K562 (cell line): ENCODE data around the gene OR2AJ1. TPM values are rescaled to one million over a fixed set of nuclear protein-coding genes. Genes with fewer than 3 reads are reported as not detected.
A peak's percentile ranks its signal among the peaks of the same experiment; 100 is the strongest.

Experiments used
- ELF1 ChIP-seq: fragments of 200-800 bp; sonication (Bioruptor generic); IDR thresholded peaks from 2 replicates; pipeline ENCODE4 v1.6.1; 2016; ENCODE audit warnings: missing genetic modification characterization, missing compliant biosample characterization
- FOSL1 ChIP-seq: fragments of 200-800 bp; sonication (Bioruptor generic); conservative IDR thresholded peaks from 2 replicates; pipeline ENCODE4 v1.6.1; 2016; ENCODE audit warnings: missing genetic modification characterization, missing compliant biosample characterization
- GTF2A2 ChIP-seq: IDR thresholded peaks from 2 replicates; pipeline ENCODE4 v1.6.1; 2016; ENCODE audit warnings: mild to moderate bottlenecking, missing genetic modification characterization, missing compliant biosample characterization
- LCOR ChIP-seq: sonication (generic); formaldehyde crosslinking; IDR thresholded peaks from 2 replicates; pipeline ENCODE4 v1.8.0; 2022; ENCODE audit warnings: mild to moderate bottlenecking, missing genetic modification reagents
- MAFF ChIP-seq: IDR thresholded peaks from 2 replicates; pipeline ENCODE4 v1.6.1; 2012; ENCODE audit warnings: low read length, improper control_type of control experiment
- MYBL2 ChIP-seq, 2 experiments: fragments of 450-650 bp in 1 of 2; sonication (generic) in 1 of 2; formaldehyde crosslinking in 1 of 2; IDR thresholded peaks; 2 replicates each; pipeline versions ENCODE4 v1.6.1 to v1.8.1; 2017 to 2022; ENCODE audit warnings: borderline replicate concordance in 1 of 2, inconsistent platforms in 1 of 2, low read depth in 1 of 2, mild to moderate bottlenecking in 1 of 2, missing genetic modification reagents in 1 of 2, moderate library complexity in 1 of 2
- NRF1 ChIP-seq, 2 experiments: fragments of 450-650 bp; IDR thresholded peaks in 1 of 2; conservative IDR thresholded peaks in 1 of 2; 2 replicates each; pipeline ENCODE4 v1.6.1; 2014; ENCODE audit warnings: mild to moderate bottlenecking in 2 of 2
- RAD21 ChIP-seq, 2 experiments: fragments of 250-450 bp in 1 of 2; fragments of 450-650 bp in 1 of 2; sonication (Bioruptor Pico) in 1 of 2; formaldehyde crosslinking in 1 of 2; IDR thresholded peaks in 1 of 2; conservative IDR thresholded peaks in 1 of 2; 2 replicates each; pipeline versions ENCODE4 v1.4.0 to v1.8.0; 2020 to 2022; ENCODE audit warnings: mild to moderate bottlenecking in 2 of 2, moderate library complexity in 1 of 2
- SLC30A9 ChIP-seq: fragments of 250-450 bp; sonication (Bioruptor Pico); IDR thresholded peaks from 2 replicates; pipeline ENCODE4 v1.8.0; 2022; ENCODE audit warnings: mild to moderate bottlenecking, moderate library complexity
- SREBF1 ChIP-seq: fragments of 150-350 bp; IDR thresholded peaks from 2 replicates; pipeline ENCODE4 v1.6.1; 2014; ENCODE audit warnings: antibody characterized with exemption, low read depth, low read length, borderline replicate concordance
- TAF9B ChIP-seq: fragments of 450-650 bp; IDR thresholded peaks from 2 replicates; pipeline ENCODE4 v1.6.1; 2018; ENCODE audit warnings: mild to moderate bottlenecking; ENCODE audit not compliant: partially characterized antibody
- ZNF324 ChIP-seq: fragments of 250-450 bp; sonication (Bioruptor Pico); IDR thresholded peaks from 2 replicates; pipeline ENCODE4 v1.4.0; 2020; ENCODE audit warnings: mild to moderate bottlenecking
- ZNF41 ChIP-seq: fragments of 250-450 bp; sonication (Bioruptor Pico); conservative IDR thresholded peaks from 2 replicates; pipeline ENCODE4 v1.4.0; 2020; ENCODE audit warnings: mild to moderate bottlenecking
- ZNF445 ChIP-seq: fragments of 250-450 bp; sonication (Bioruptor Pico); IDR thresholded peaks from 2 replicates; pipeline ENCODE4 v1.4.0; 2020; ENCODE audit warnings: low read depth, mild to moderate bottlenecking, moderate library complexity
- polyA plus RNA-seq, 8 experiments: library from polyadenylated mRNA; depleted of rRNA in 4 of 8; stranded (reverse) in 5 of 8; unstranded in 3 of 8; fragments of >200 nt; fragmentation: Nextera tagmentation in 2 of 8; fragmentation: Illumina TruSeq in 1 of 8; extraction: Ambion mirVana in 2 of 8; extraction: Trizol in 1 of 8; gene quantifications; 2 replicates each; pipeline versions ENCODE4 v1.2.1 to v1.2.3, GENCODE V29; 2011 to 2014; ENCODE audit warnings: inconsistent platforms in 1 of 8, missing spikeins in 1 of 8
- total RNA-seq, 7 experiments: library from RNA; depleted of rRNA in 6 of 7; stranded (reverse); fragments of >200 nt in 6 of 7; fragmentation: Illumina TruSeq in 2 of 7; extraction: Trizol in 2 of 7; gene quantifications; 2 replicates each; pipeline versions ENCODE4 v1.2.1 to v1.2.3, GENCODE V29; 2011 to 2021; ENCODE audit warnings: low replicate concordance in 1 of 7
- TF ChIP-seq, protein P1 (sequence below), 3 experiments: IDR thresholded peaks in 2 of 3; conservative IDR thresholded peaks in 1 of 3; 2 replicates each; pipeline ENCODE4 v1.5.1; 2011 to 2012; ENCODE audit warnings: low read length in 3 of 3, mild to moderate bottlenecking in 3 of 3, control low read depth in 2 of 3, improper control_type of control experiment in 1 of 3, inconsistent platforms in 1 of 3, low read depth in 1 of 3, mixed read lengths in 1 of 3, moderate library complexity in 1 of 3; ENCODE audit not compliant: insufficient read depth in 2 of 3
- TF ChIP-seq, protein P2 (sequence below): sonication (generic); formaldehyde crosslinking; IDR thresholded peaks from 2 replicates; pipeline ENCODE4 v1.8.0; 2022; ENCODE audit warnings: mild to moderate bottlenecking, missing genetic modification reagents
- TF ChIP-seq, protein P3 (sequence below): fragments of 200-800 bp; sonication (Bioruptor generic); IDR thresholded peaks from 2 replicates; pipeline ENCODE4 v1.6.1; 2017; ENCODE audit warnings: missing genetic modification characterization, missing compliant biosample characterization
- TF ChIP-seq, protein P4 (sequence below): sonication (generic); formaldehyde crosslinking; IDR thresholded peaks from 2 replicates; pipeline ENCODE4 v1.4.0; 2020; ENCODE audit warnings: mild to moderate bottlenecking, missing genetic modification reagents
- TF ChIP-seq, protein P5 (sequence below): fragments of 450-650 bp; formaldehyde crosslinking; IDR thresholded peaks from 2 replicates; pipeline ENCODE4 v1.4.0; 2020; ENCODE audit warnings: mild to moderate bottlenecking, moderate library complexity

Gene OR2AJ1
- total and polyA plus RNA-seq, 9 of the 15 experiments (the other 6 are each of a cell fraction or from before 2014, with no cell fraction given): not detected

DNA sequence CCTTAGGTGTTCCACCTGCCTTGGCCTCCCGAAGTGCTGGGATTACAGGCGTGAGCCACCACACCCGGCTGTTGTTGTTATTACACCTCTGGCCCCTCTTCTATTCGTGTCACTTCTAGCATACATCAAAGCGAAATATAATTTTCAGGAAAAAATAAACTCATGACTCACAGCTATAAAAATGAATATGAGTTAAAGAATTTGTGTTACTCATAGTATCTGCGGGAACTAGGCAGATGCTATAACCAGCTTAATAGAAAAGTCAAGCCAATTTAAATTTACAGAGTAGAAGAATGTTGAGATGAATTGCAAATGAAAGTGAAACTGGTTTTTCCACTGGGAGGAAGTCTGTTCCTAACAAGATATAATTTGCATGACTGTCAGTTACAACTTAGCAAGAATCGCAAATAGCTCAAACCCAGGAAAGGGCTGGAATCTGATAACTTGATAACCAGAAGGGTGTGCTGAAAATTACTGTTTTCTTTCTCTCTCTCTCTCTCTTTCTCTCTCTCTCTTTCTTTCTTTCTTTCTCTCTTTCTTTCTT is 18.1 kb upstream of the OR2AJ1 start (continued):
- TF ChIP-seq GTF2A2 (tag) (no peak), RAD21 (CRISPR knock-in tag; conservative IDR thresholded peaks at IDR 0.05 in 1 of 2, IDR thresholded peaks at IDR 0.05 in 1 of 2) (no peak), ZNF41 (no peak), FOSL1 (tag) (peak; percentile 18), MYBL2 (IDR thresholded peaks at IDR 0.05; ENCODE audit: low read depth) (no peak; the same call in 1 of the 2 replicates), MYBL2 (CRISPR knock-in tag; IDR thresholded peaks at IDR 0.05; ENCODE audit: borderline replicate concordance) (no peak), SLC30A9 (no peak), SREBF1 (no peak), ELF1 (tag) (0 out of 2 replicates have a peak, but pooled peaks have one; percentile 47), ZNF445 (no peak), NRF1 (conservative IDR thresholded peaks at IDR 0.05 in 1 of 2, IDR thresholded peaks at IDR 0.05 in 1 of 2) (no peak), TAF9B (peak; percentile 41), ZNF324 (CRISPR knock-in tag) (no peak), MAFF (no peak), LCOR (CRISPR knock-in tag) (no peak)
- TF ChIP-seq, protein P1, sequence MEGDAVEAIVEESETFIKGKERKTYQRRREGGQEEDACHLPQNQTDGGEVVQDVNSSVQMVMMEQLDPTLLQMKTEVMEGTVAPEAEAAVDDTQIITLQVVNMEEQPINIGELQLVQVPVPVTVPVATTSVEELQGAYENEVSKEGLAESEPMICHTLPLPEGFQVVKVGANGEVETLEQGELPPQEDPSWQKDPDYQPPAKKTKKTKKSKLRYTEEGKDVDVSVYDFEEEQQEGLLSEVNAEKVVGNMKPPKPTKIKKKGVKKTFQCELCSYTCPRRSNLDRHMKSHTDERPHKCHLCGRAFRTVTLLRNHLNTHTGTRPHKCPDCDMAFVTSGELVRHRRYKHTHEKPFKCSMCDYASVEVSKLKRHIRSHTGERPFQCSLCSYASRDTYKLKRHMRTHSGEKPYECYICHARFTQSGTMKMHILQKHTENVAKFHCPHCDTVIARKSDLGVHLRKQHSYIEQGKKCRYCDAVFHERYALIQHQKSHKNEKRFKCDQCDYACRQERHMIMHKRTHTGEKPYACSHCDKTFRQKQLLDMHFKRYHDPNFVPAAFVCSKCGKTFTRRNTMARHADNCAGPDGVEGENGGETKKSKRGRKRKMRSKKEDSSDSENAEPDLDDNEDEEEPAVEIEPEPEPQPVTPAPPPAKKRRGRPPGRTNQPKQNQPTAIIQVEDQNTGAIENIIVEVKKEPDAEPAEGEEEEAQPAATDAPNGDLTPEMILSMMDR (IDR thresholded peaks at IDR 0.05 in 2 of 3, conservative IDR thresholded peaks at IDR 0.05 in 1 of 3; ENCODE audit: insufficient read depth in 2 of 3, low read depth in 1 of 3, low read length in 3 of 3): no peak
- TF ChIP-seq, protein P2, sequence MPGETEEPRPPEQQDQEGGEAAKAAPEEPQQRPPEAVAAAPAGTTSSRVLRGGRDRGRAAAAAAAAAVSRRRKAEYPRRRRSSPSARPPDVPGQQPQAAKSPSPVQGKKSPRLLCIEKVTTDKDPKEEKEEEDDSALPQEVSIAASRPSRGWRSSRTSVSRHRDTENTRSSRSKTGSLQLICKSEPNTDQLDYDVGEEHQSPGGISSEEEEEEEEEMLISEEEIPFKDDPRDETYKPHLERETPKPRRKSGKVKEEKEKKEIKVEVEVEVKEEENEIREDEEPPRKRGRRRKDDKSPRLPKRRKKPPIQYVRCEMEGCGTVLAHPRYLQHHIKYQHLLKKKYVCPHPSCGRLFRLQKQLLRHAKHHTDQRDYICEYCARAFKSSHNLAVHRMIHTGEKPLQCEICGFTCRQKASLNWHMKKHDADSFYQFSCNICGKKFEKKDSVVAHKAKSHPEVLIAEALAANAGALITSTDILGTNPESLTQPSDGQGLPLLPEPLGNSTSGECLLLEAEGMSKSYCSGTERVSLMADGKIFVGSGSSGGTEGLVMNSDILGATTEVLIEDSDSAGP: no peak
- TF ChIP-seq, protein P3, sequence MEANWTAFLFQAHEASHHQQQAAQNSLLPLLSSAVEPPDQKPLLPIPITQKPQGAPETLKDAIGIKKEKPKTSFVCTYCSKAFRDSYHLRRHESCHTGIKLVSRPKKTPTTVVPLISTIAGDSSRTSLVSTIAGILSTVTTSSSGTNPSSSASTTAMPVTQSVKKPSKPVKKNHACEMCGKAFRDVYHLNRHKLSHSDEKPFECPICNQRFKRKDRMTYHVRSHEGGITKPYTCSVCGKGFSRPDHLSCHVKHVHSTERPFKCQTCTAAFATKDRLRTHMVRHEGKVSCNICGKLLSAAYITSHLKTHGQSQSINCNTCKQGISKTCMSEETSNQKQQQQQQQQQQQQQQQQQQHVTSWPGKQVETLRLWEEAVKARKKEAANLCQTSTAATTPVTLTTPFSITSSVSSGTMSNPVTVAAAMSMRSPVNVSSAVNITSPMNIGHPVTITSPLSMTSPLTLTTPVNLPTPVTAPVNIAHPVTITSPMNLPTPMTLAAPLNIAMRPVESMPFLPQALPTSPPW (CRISPR knock-in tag): peak; percentile 21; the same call in 1 of the 2 replicates
- TF ChIP-seq, protein P4, sequence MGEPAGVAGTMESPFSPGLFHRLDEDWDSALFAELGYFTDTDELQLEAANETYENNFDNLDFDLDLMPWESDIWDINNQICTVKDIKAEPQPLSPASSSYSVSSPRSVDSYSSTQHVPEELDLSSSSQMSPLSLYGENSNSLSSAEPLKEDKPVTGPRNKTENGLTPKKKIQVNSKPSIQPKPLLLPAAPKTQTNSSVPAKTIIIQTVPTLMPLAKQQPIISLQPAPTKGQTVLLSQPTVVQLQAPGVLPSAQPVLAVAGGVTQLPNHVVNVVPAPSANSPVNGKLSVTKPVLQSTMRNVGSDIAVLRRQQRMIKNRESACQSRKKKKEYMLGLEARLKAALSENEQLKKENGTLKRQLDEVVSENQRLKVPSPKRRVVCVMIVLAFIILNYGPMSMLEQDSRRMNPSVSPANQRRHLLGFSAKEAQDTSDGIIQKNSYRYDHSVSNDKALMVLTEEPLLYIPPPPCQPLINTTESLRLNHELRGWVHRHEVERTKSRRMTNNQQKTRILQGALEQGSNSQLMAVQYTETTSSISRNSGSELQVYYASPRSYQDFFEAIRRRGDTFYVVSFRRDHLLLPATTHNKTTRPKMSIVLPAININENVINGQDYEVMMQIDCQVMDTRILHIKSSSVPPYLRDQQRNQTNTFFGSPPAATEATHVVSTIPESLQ (CRISPR knock-in tag): no peak
- TF ChIP-seq, protein P5, sequence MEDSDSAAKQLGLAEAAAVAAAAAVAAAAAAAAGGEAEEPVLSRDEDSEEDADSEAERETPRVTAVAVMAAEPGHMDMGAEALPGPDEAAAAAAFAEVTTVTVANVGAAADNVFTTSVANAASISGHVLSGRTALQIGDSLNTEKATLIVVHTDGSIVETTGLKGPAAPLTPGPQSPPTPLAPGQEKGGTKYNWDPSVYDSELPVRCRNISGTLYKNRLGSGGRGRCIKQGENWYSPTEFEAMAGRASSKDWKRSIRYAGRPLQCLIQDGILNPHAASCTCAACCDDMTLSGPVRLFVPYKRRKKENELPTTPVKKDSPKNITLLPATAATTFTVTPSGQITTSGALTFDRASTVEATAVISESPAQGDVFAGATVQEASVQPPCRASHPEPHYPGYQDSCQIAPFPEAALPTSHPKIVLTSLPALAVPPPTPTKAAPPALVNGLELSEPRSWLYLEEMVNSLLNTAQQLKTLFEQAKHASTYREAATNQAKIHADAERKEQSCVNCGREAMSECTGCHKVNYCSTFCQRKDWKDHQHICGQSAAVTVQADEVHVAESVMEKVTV (CRISPR knock-in tag): no peak
